HepG2 (cell line): ENCODE results near the gene ARHGEF40. TPM values are rescaled to one million over a fixed set of nuclear protein-coding genes. Genes with fewer than 3 reads are reported as not detected.
A peak's percentile ranks its signal among the peaks of the same experiment; 100 is the strongest.

Experiments
- ADNP ChIP-seq: sonication (generic); formaldehyde crosslinking; IDR thresholded peaks from 2 replicates; pipeline ENCODE4 v1.4.0; 2020; ENCODE audit warnings: missing genetic modification reagents
- ATF2 ChIP-seq: sonication (generic); formaldehyde crosslinking; IDR thresholded peaks from 2 replicates; pipeline ENCODE4 v1.4.0; 2020; ENCODE audit warnings: missing genetic modification reagents
- ATF5 ChIP-seq: sonication (generic); formaldehyde crosslinking; IDR thresholded peaks from 2 replicates; pipeline ENCODE4 v1.4.0; 2020; ENCODE audit warnings: mild to moderate bottlenecking, low read depth, missing genetic modification reagents
- ATM ChIP-seq: fragments of 450-650 bp; IDR thresholded peaks from 2 replicates; pipeline ENCODE4 v1.7.1; 2017; ENCODE audit warnings: mild to moderate bottlenecking, borderline replicate concordance
- BCLAF1 ChIP-seq: fragments of 450-650 bp; IDR thresholded peaks from 2 replicates; pipeline ENCODE4 v1.6.1; 2017; ENCODE audit warnings: mild to moderate bottlenecking
- CBX5 ChIP-seq: sonication (generic); formaldehyde crosslinking; IDR thresholded peaks from 2 replicates; pipeline ENCODE4 v1.4.0; 2020; ENCODE audit warnings: missing genetic modification reagents, borderline replicate concordance
- ELK4 ChIP-seq: sonication (generic); formaldehyde crosslinking; IDR thresholded peaks from 2 replicates; pipeline ENCODE4 v1.9.0; 2021; ENCODE audit warnings: missing genetic modification reagents, borderline replicate concordance
- IRF2 ChIP-seq: IDR thresholded peaks from 2 replicates; pipeline ENCODE4 v1.6.1; 2018; ENCODE audit warnings: missing genetic modification reagents, missing compliant biosample characterization
- KDM6A ChIP-seq: IDR thresholded peaks from 2 replicates; pipeline ENCODE4 v1.6.1; 2016; ENCODE audit warnings: low read depth
- PAXIP1 ChIP-seq: sonication (generic); formaldehyde crosslinking; conservative IDR thresholded peaks from 2 replicates; pipeline ENCODE4 v1.4.0; 2020; ENCODE audit warnings: mild to moderate bottlenecking, missing genetic modification reagents, moderate library complexity
- RBM39 ChIP-seq: fragments of 200-400 bp; formaldehyde crosslinking; IDR thresholded peaks from one replicate; pipeline ENCODE4 v1.6.1; 2018; ENCODE audit warnings: antibody characterized with exemption, mild to moderate bottlenecking, low read depth, low read length; ENCODE audit not compliant: poor library complexity, severe bottlenecking
- SP5 ChIP-seq: IDR thresholded peaks from 2 replicates; pipeline ENCODE4 v1.6.1; 2016; ENCODE audit warnings: low read depth, borderline replicate concordance
- ZBTB7B ChIP-seq: sonication (generic); formaldehyde crosslinking; IDR thresholded peaks from 2 replicates; pipeline ENCODE4 v1.4.0; 2020; ENCODE audit warnings: missing genetic modification reagents
- ZNF10 ChIP-seq: sonication (generic); formaldehyde crosslinking; IDR thresholded peaks from 2 replicates; pipeline ENCODE4 v1.4.0; 2020; ENCODE audit warnings: mild to moderate bottlenecking, low read depth, missing genetic modification reagents, borderline replicate concordance
- ZNF432 ChIP-seq: sonication (generic); formaldehyde crosslinking; IDR thresholded peaks from 2 replicates; pipeline ENCODE4 v1.5.0; 2020; ENCODE audit warnings: missing genetic modification reagents, mild to moderate bottlenecking, borderline replicate concordance
- ZNF510 ChIP-seq: sonication (generic); formaldehyde crosslinking; IDR thresholded peaks from 2 replicates; pipeline ENCODE4 v1.4.0; 2020; ENCODE audit warnings: low read depth, mild to moderate bottlenecking, missing genetic modification reagents
- ZNF564 ChIP-seq: sonication (generic); formaldehyde crosslinking; IDR thresholded peaks from 2 replicates; pipeline ENCODE4 v1.8.1; 2023; ENCODE audit warnings: mild to moderate bottlenecking, missing genetic modification reagents
- ZNF598 ChIP-seq: sonication (generic); formaldehyde crosslinking; IDR thresholded peaks from 2 replicates; pipeline ENCODE4 v1.5.1; 2020; ENCODE audit warnings: mild to moderate bottlenecking, missing genetic modification reagents, borderline replicate concordance
- ZSCAN22 ChIP-seq: sonication (generic); formaldehyde crosslinking; IDR thresholded peaks from 2 replicates; pipeline ENCODE4 v1.4.0; 2020; ENCODE audit warnings: mild to moderate bottlenecking, missing genetic modification reagents
- ZSCAN9 ChIP-seq: IDR thresholded peaks from 2 replicates; pipeline ENCODE4 v1.6.1; 2016; ENCODE audit warnings: borderline replicate concordance
- polyA plus RNA-seq, 8 experiments: library from polyadenylated mRNA; depleted of rRNA in 3 of 8; stranded (reverse) in 7 of 8; unstranded in 1 of 8; fragments of >200 nt; fragmentation: Illumina TruSeq in 4 of 8; extraction: Trizol in 4 of 8; gene quantifications; 2 replicates each; pipeline versions ENCODE4 v1.2.1 to v1.2.3, GENCODE V29; 2011 to 2016; ENCODE audit warnings: low read depth in 4 of 8, missing spikeins in 1 of 8, mixed read lengths in 1 of 8; ENCODE audit not compliant: insufficient read depth in 1 of 8
- total RNA-seq, 5 experiments: library from RNA; depleted of rRNA; stranded (reverse); fragments of >200 nt; fragmentation: Illumina TruSeq; extraction: Trizol; gene quantifications; 2 replicates each; pipeline ENCODE4 v1.2.3, GENCODE V29; 2016; ENCODE audit warnings: low read depth in 1 of 5

Gene ARHGEF40
- total and polyA plus RNA-seq, 2 of the 13 experiments (the other 11 are each of a cell fraction or from before 2014, with no cell fraction given) = 28.1 to 78.1 TPM

GRCh38 chr14:21103710-21104447, 33.8 kb downstream of the ARHGEF40 start (continued):
- TF ChIP-seq ELK4 (CRISPR knock-in tag) = 0 out of 2 replicates have a peak, but pooled peaks have one; percentile 25
- no peak for TF ChIP-seq BCLAF1
- TF ChIP-seq ATF5 = peak; percentile 99
- TF ChIP-seq RBM39 = peak; percentile 93
- TF ChIP-seq ZSCAN22 = peak; percentile 38
- peak; percentile 98 for TF ChIP-seq ZNF564 (CRISPR knock-in tag)
- no peak for TF ChIP-seq ZNF10
- TF ChIP-seq ZBTB7B = peak; percentile 90; the same call in 1 of the 2 replicates
- TF ChIP-seq ATM = no peak
- peak; percentile 93 for TF ChIP-seq KDM6A (CRISPR knock-in tag)
- TF ChIP-seq PAXIP1 = peak; percentile 95
- peak; percentile 99 for TF ChIP-seq ZNF510 (CRISPR knock-in tag)
- 0 out of 2 replicates have a peak, but pooled peaks have one; percentile 72 for TF ChIP-seq ZNF432
- peak; percentile 80 for TF ChIP-seq SP5
- TF ChIP-seq CBX5 (CRISPR knock-in tag) = peak; percentile 84; the same call in 1 of the 2 replicates
- peak; percentile 69 for TF ChIP-seq IRF2
- TF ChIP-seq ADNP (CRISPR knock-in tag) = no peak; the same call in 1 of the 2 replicates
- peak; percentile 100 for TF ChIP-seq ZNF598 (CRISPR knock-in tag)
- TF ChIP-seq ATF2 (CRISPR knock-in tag) = peak; percentile 87
- peak; percentile 81 for TF ChIP-seq ZSCAN9 (CRISPR knock-in tag)
